ENCODE measurements around the gene ANKRD44.

ANKRD44 gene

DNA sequence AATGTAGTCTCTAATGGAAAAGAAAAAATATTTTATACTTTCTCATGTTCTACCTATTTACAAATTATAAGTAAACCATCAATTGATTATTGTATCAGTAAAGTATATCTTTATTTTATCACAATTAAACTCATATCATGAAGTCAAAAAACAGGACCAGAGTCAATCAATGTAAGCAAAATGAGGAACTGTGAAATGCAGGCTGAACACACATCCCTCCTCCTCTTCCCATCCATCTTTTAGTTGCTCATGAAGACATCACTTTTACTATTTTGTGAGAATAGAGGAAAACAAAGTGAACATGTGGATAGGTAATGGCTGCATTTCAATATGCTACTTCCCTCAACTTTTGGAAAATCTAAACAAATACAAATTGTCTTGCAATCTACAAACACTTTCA lies 195.3 kb downstream of the ANKRD44 start:
- no peak overlapping the region for H3K4me3 ChIP-seq (ENCODE audit: low read depth, low read length)
- TF ChIP-seq CTCF (IDR thresholded peaks at IDR 0.05; ENCODE audit: low read depth, low read length): no peak
- DNase-seq (ENCODE audit: low read depth, low spot score): no peak
- in situ Hi-C loops (cut with HindIII; ENCODE audit: low sequenced_read_pairs): no loop called here

DNA sequence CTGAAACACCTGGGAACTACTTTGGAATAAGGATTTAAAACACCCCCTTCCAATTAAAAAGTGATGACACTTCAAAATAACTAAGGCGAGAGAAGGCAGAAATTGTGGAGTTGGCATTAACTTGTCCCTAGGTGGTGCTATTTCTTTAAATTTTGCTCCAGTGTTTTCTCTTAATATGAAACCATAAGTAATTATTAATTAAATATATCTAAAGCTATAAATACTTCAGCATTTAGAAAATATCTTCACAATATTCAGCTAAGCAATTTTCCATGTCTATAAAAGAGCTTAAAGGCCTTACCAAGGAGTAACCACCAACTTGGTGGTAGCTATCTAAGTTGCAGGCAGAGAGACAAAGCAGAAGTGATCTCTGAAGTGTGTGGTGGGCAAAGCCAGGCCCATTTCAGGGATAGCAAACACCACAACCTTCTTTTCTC lies 197.3 kb downstream of the ANKRD44 start:
- peak; percentile 53 for TF ChIP-seq CTCF (IDR thresholded peaks at IDR 0.05; ENCODE audit: low read depth, low read length)
- no peak overlapping the region for H3K4me3 ChIP-seq (ENCODE audit: low read depth, low read length)
- peak; percentile 45 for DNase-seq (ENCODE audit: low read depth, low spot score)
- in situ Hi-C loops (cut with HindIII; ENCODE audit: low sequenced_read_pairs): no loop called here

GRCh38 chr2:197109326-197109725 lies 201.3 kb downstream of the ANKRD44 start:
- TF ChIP-seq CTCF (IDR thresholded peaks at IDR 0.05; ENCODE audit: low read depth, low read length): no peak
- H3K4me3 ChIP-seq (ENCODE audit: low read depth, low read length): no peak overlapping the region
- in situ Hi-C loops (cut with HindIII; ENCODE audit: low sequenced_read_pairs): no loop called here
- no peak for DNase-seq (ENCODE audit: low read depth, low spot score)

DNA sequence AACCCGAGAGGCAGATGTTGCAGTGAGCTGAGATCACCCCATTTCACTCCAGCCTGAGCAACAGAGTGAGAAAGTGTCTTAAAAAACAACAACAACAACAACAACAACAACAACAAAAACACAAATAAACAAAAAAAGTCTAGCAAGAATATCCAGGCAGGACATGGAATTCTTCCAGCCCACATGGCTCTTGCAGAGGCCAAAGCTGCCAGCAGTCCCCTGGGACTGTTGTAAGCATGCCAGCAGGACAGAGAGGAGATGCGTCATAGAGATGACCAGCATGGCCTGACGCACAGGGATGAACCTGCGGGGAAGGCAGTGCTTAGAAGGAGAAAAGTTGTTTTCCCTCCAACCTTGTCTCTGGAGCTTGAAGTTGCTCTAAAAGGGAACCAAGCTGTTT lies 201.8 kb downstream of the ANKRD44 start:
- TF ChIP-seq CTCF (IDR thresholded peaks at IDR 0.05; ENCODE audit: low read depth, low read length): no peak
- DNase-seq (ENCODE audit: low read depth, low spot score): peak; percentile 90
- H3K4me3 ChIP-seq (ENCODE audit: low read depth, low read length): no peak overlapping the region
- in situ Hi-C loops (cut with HindIII; ENCODE audit: low sequenced_read_pairs): no loop called here

GRCh38 chr2:197107291-197108269 lies 203.0 kb downstream of the ANKRD44 start:
- in situ Hi-C loops (cut with HindIII; ENCODE audit: low sequenced_read_pairs): no loop called here
- H3K4me3 ChIP-seq (ENCODE audit: low read depth, low read length): no peak overlapping the region
- DNase-seq (ENCODE audit: low read depth, low spot score): peak; percentile 76
- TF ChIP-seq CTCF (IDR thresholded peaks at IDR 0.05; ENCODE audit: low read depth, low read length): no peak

DNA sequence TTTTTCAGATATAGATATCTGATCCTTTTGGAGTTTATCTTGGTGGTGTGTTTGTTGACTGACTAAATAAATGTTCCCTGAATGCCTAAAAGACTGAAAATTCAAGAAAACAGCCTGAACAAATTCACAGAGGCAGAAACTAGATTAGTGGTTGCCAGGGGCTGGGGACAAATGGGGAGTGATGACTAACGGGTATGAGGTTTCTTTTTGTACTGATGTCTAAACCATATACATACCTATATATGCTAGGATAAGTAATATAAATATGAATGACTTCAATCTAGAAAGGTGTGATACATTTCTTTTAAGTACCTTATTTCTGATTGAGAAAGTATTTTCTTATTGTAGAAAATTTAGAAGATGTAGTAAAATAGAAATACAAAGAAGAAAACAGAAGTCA lies 207.2 kb downstream of the ANKRD44 start:
- in situ Hi-C loops (cut with HindIII; ENCODE audit: low sequenced_read_pairs): no loop called here
- no peak for TF ChIP-seq CTCF (IDR thresholded peaks at IDR 0.05; ENCODE audit: low read depth, low read length)
- no peak overlapping the region for H3K4me3 ChIP-seq (ENCODE audit: low read depth, low read length)
- no peak for DNase-seq (ENCODE audit: low read depth, low spot score)
